Esophagus squamous epithelium (tissue), 5 donors: ENCODE measurements around the gene FGD4. TPM values are rescaled to one million over a fixed set of nuclear protein-coding genes. Genes with fewer than 3 reads are reported as not detected.

Experiments
- DNase-seq: peaks from one replicate; lab custom pipeline; 2025; lab: John Stamatoyannopoulos, UW
- H3K27ac ChIP-seq, 4 donors: fragments of 200-600 bp; sonication (generic); one replicate each; pipeline ENCODE4 v1.5.1; 2016 to 2019; ENCODE audit warnings: mild to moderate bottlenecking in 1 of 4
- H3K27me3 ChIP-seq, 4 donors: fragments of 200-600 bp; sonication (generic); 1 replicate in 3 of 4; 2 replicates in 1 of 4; pipeline versions ENCODE4 v1.5.1 to v1.6.0; 2017 to 2021; ENCODE audit warnings: antibody characterized with exemption in 1 of 4
- H3K36me3 ChIP-seq, 3 donors: fragments of 200-600 bp; sonication (generic); one replicate each; pipeline ENCODE4 v1.5.1; 2016 to 2019
- H3K4me1 ChIP-seq, 3 donors: fragments of 200-600 bp; sonication (generic); one replicate each; pipeline ENCODE4 v1.5.1; 2017 to 2019
- H3K4me3 ChIP-seq, 4 donors: fragments of 200-600 bp; sonication (generic); 1 replicate in 3 of 4; 2 replicates in 1 of 4; pipeline ENCODE4 v1.5.1; 2016 to 2019; ENCODE audit warnings: mild to moderate bottlenecking in 2 of 4, moderate library complexity in 1 of 4
- H3K9me3 ChIP-seq, 3 donors: fragments of 200-600 bp; sonication (generic); one replicate each; pipeline ENCODE4 v1.5.1; 2016 to 2019
- POLR2A ChIP-seq, 4 donors: fragments of 450-650 bp; IDR thresholded peaks; one replicate each; pipeline ENCODE4 v1.6.1; 2017; ENCODE audit warnings: antibody characterized with exemption in 4 of 4, mild to moderate bottlenecking in 4 of 4, moderate library complexity in 3 of 4
- WGBS, 2 donors: methylation state at CpG; one replicate each; pipeline ENCODE4 v1.1.5; 2018; 5-methylcytosine and 5-hydroxymethylcytosine counted together
- intact Hi-C: fragments of 100-400 bp; cut with DNase I; formaldehyde crosslinking; loops from one replicate; pipeline ENCODE4 v1.15.0; 2022
- total RNA-seq, 4 donors: library from RNA; depleted of rRNA; stranded (reverse); fragments of >200 nt; gene quantifications; one replicate each; pipeline ENCODE4 v1.1.0, GENCODE V29; 2016
- TF ChIP-seq, protein P1 (sequence below), 6 experiments: fragments of 450-650 bp in 4 of 6; fragments of 200-600 bp in 2 of 6; sonication (generic) in 2 of 6; IDR thresholded peaks; one replicate each; pipeline ENCODE4 v1.5.1; 2016 to 2019; ENCODE audit warnings: antibody characterized with exemption in 6 of 6, mild to moderate bottlenecking in 4 of 6, moderate library complexity in 4 of 6
- donor health status: DM: yes; HTN: yes; CAD: no.

The FGD4 gene
- total RNA-seq, 4 donors from 2014 or later: 17.0 to 49.8 (median 25.6) TPM

DNA sequence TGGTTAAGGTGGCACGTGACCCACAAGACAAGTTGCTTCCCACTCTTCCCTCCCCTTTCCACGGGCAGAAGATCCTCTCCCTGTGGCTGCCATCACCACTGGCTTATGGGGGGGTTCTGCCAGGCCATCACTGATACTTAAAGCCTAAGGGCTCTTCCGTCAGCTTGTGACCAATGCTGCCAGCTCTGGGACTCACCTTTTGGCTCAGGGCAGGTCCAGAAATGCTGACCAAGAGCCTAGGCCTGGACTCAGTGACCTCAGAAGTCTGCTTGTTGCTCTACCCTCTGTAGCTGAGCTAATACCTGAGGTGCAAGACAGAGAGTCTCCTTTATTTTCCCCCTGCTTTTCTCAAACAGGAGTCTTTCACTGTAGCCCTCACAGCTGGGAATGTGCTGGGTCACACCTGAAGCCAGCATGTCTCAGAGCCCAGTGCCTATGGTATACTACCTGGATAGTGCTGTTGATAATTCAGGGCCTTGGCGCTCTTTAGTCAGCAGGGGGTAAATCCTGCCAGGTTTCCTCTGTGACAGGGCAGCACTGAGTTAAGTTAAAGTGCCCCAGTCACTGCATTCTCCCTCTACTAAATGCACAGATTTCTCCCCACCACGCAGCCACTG, 19.7 kb downstream of the FGD4 start:
- WGBS, 2 donors: 70 to 77% methylated on average over 2 to 3 of the region's 5 CpGs
- DNase-seq: no peak
- Histone ChIP-seq H3K9me3 (no peaks in the 10 kb centered on the region), H3K27me3 (no peaks in the 10 kb centered on the region), H3K27ac (no peak overlapping the region), H3K4me3 (no peak overlapping the region), H3K36me3 (peaks cover 0 to 7% (median 0%) of the 10 kb centered on the region in 3 donors), H3K4me1 (peaks cover 0 to 27% (median 7%) of the 10 kb centered on the region in 3 donors)
- TF ChIP-seq, protein P1, sequence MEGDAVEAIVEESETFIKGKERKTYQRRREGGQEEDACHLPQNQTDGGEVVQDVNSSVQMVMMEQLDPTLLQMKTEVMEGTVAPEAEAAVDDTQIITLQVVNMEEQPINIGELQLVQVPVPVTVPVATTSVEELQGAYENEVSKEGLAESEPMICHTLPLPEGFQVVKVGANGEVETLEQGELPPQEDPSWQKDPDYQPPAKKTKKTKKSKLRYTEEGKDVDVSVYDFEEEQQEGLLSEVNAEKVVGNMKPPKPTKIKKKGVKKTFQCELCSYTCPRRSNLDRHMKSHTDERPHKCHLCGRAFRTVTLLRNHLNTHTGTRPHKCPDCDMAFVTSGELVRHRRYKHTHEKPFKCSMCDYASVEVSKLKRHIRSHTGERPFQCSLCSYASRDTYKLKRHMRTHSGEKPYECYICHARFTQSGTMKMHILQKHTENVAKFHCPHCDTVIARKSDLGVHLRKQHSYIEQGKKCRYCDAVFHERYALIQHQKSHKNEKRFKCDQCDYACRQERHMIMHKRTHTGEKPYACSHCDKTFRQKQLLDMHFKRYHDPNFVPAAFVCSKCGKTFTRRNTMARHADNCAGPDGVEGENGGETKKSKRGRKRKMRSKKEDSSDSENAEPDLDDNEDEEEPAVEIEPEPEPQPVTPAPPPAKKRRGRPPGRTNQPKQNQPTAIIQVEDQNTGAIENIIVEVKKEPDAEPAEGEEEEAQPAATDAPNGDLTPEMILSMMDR (IDR thresholded peaks at IDR 0.05): no peak
- intact Hi-C loops: no loop called here

DNA sequence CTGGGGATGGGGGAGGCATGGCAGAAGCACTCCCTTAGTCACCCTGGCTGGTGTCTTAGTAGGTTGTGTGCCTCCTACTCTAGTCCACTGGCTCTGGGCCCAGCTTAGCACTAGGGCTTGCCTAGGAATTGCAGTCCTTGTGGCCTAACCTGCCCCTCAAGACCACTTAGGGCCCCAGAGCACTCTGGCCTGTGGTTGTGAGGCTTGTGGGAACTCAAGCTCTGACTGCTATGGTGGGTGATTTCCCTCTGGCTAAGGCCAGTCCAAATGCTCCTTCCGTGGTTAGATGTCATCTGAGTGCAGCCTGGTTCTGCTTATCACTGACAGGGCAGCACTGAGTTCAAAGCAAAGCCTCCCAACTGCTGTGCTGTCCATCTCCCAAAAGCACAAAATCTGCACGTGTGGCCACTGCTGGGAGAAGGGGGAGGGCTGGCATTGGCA, 20.2 kb downstream of the FGD4 start:
- Histone ChIP-seq H3K27ac (no peak overlapping the region), H3K4me3 (no peak overlapping the region), H3K36me3 (peaks cover 0 to 7% (median 0%) of the 10 kb centered on the region in 3 donors), H3K9me3 (no peaks in the 10 kb centered on the region), H3K4me1 (peaks cover 0 to 27% (median 7%) of the 10 kb centered on the region in 3 donors), H3K27me3 (no peaks in the 10 kb centered on the region)
- TF ChIP-seq POLR2A (IDR thresholded peaks at IDR 0.05): no peak
- TF ChIP-seq, protein P1 (IDR thresholded peaks at IDR 0.05): no peak
- DNase-seq: no peak
- WGBS, 2 donors: 55 to 60% methylated on average over 1 to 2 of the region's 2 CpGs
- intact Hi-C loops: no loop called here

DNA sequence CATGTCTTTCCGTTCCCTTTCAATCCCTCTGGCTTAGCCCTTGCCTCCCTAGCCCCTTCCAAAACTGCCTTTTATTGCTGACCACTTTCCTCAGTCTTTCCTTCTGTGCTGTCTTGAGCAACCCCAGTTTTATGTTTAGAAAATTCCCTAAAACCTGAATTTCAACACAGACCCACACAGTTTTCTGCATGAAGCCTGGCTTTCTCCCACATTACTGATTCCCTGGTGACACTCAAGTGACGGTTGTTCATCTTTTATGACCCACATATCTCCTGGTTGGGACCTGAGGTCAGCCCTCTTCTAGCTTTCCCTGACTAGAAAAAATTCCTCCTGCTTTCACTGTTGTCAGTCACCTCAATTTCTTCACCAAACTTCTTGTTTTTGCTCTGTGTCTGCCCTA, 21.0 kb downstream of the FGD4 start:
- TF ChIP-seq POLR2A (IDR thresholded peaks at IDR 0.05): no peak
- TF ChIP-seq, protein P1 (IDR thresholded peaks at IDR 0.05): no peak
- Histone ChIP-seq H3K27ac (no peak overlapping the region), H3K4me3 (no peak overlapping the region), H3K27me3 (no peaks in the 10 kb centered on the region), H3K4me1 (peaks cover 0 to 27% (median 7%) of the 10 kb centered on the region in 3 donors), H3K9me3 (no peaks in the 10 kb centered on the region), H3K36me3 (peaks cover 0 to 7% (median 0%) of the 10 kb centered on the region in 3 donors)
- no peak for DNase-seq
- WGBS, 2 donors: 67 to 85% methylated on average over 2 of the region's 2 CpGs
- intact Hi-C loops: no loop called here

DNA sequence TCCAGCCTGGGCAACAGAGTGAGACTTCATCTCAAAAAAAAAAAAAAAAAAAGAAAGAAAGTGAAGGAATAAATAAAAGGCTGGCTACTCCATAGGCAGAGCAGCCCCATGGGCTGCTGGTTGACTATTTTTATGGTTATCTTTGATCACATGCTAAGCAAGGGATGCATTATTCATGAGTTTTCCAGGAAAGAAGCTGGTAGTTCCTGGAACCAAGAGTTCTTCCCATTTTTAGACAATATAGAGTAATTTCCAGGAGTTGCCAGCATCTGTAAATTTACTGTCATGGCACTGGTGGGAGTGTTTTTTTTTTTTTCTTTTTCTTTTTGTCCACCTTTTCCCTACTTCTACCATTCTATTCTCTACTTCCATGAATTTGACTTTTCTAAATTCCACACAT, 24.2 kb downstream of the FGD4 start:
- DNase-seq: no peak
- H3K36me3 ChIP-seq: peaks cover 0 to 3% (median 0%) of the 10 kb centered on the region in 3 donors
- peaks cover 0 to 14% (median 0%) of the 10 kb centered on the region in 3 donors for H3K9me3 ChIP-seq
- H3K27ac ChIP-seq: peak overlapping the region in 2 of 4 donors; percentile 39 to 46
- TF ChIP-seq POLR2A (IDR thresholded peaks at IDR 0.05): no peak
- TF ChIP-seq, protein P1 (IDR thresholded peaks at IDR 0.05): no peak
- no peak overlapping the region for H3K4me3 ChIP-seq
- intact Hi-C loops: no loop called here
- no peaks in the 10 kb centered on the region for H3K27me3 ChIP-seq
- H3K4me1 ChIP-seq: peaks cover 0 to 27% (median 7%) of the 10 kb centered on the region in 3 donors

DNA sequence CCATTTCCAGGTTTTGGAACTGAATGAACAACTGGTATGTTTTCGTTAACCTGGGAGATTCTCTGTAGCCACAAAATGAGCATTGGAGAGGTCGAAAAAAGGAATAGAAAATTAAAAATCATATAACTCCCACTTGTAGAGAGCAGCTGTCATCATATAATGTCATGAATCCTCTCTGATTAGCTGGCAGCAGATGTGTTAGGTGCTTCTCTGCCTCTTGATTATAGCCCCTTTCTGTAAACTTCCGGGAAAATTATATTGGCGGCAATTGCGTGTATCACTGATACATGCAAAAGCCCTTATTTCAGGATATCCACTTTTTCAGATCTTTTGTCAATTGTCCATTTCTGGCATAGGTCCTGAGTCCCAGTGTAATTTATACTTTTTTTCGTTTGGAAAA, 31.7 kb downstream of the FGD4 start:
- Histone ChIP-seq H3K36me3 (peaks cover 0 to 7% (median 3%) of the 10 kb centered on the region in 3 donors), H3K27me3 (no peaks in the 10 kb centered on the region), H3K9me3 (peaks cover 0 to 20% (median 5%) of the 10 kb centered on the region in 3 donors), H3K4me1 (peaks cover 0 to 6% (median 0%) of the 10 kb centered on the region in 3 donors), H3K27ac (no peak overlapping the region), H3K4me3 (no peak overlapping the region)
- DNase-seq: no peak
- WGBS, 2 donors: 75 to 82% methylated on average over 6 of the region's 6 CpGs
- TF ChIP-seq, protein P1 (IDR thresholded peaks at IDR 0.05): no peak
- no peak for TF ChIP-seq POLR2A (IDR thresholded peaks at IDR 0.05)
- intact Hi-C loops: no loop called here
